Measurements from ENCODE around the gene WDFY4. TPM values are rescaled to one million over a fixed set of nuclear protein-coding genes. Genes with fewer than 3 reads are reported as not detected.

WDFY4 gene
- total RNA-seq, 1 experiment from 2014 or later = 0.22 TPM

DNA sequence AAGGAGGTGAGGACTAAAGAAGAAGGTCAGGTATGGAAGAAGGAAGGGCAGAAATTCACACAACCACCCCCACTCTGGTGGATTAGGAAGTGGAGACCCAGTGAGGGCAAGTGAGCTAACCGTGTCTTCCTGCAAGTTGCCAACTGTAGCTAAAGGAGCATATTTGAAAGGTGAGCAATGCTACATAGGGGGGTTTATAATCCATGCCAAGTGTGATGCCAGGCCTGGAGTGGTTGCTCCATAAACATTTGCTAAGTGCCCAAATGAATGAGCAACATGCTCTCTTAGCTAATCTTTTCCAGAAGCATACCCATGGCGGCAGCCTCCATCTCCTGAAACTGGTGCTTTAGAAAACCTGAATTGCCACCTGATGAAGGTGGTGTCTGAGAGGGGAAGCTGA lies 133.4 kb downstream of the WDFY4 start:
- Histone ChIP-seq H3K4me1 (ENCODE audit: control insufficient read depth in 1 of 2, insufficient read depth in 2 of 2, low read length in 2 of 2) (no peaks in the 10 kb centered on the region), H3K9me3 (ENCODE audit: control insufficient read depth in 1 of 2, insufficient read depth in 1 of 2, low read depth in 1 of 2, low read length in 2 of 2) (no peaks in the 10 kb centered on the region), H3K27ac (ENCODE audit: low read depth, low read length) (no peak overlapping the region), H4K20me1 (ENCODE audit: insufficient read depth) (no peaks in the 10 kb centered on the region), H3K36me3 (ENCODE audit: control insufficient read depth in 1 of 2, insufficient read depth in 2 of 2, low read length in 2 of 2) (no peaks in the 10 kb centered on the region), H3K4me2 (ENCODE audit: low read length) (no peak overlapping the region), H3K9ac (ENCODE audit: low read length) (no peak overlapping the region), H3K4me3 (replicated peaks in 1 of 2; ENCODE audit: low read depth in 1 of 2, low read length in 2 of 2) (no peak overlapping the region), H3K79me2 (ENCODE audit: insufficient read depth, low read length) (no peaks in the 10 kb centered on the region), H2AFZ (ENCODE audit: low read depth, low read length, poor library complexity, severe bottlenecking) (no peak overlapping the region), H3K9me2 (ENCODE audit: insufficient read depth) (no peaks in the 10 kb centered on the region), H3K27me3 (ENCODE audit: insufficient read depth, low read length) (peaks cover 19% of the 10 kb centered on the region)
- RAD21 ChIA-PET (ENCODE audit: low non-redundant PET in 1 of 2, low total read pairs in 2 of 2, uncharacterized antibody in 2 of 2, unreplicated experiment in 2 of 2) = no interaction called here
- no peak for ATAC-seq
- POLR2A ChIA-PET = no interaction called here
- intact Hi-C loops (cut with micrococcal nuclease) = no loop called here
- BruUV-seq (replicated peaks) = no TSS peak
- CTCF ChIA-PET = no interaction called here
- DNase-seq (ENCODE audit: low read depth, low spot score) = no peak
- TF ChIP-seq ELF1 (IDR thresholded peaks at IDR 0.05; ENCODE audit: borderline replicate concordance, low read depth) (no peak), SRF (IDR thresholded peaks at IDR 0.05; ENCODE audit: low read depth) (no peak), ZFX (IDR thresholded peaks at IDR 0.05) (no peak), TCF7L2 (IDR thresholded peaks at IDR 0.05; ENCODE audit: borderline replicate concordance, extremely low read depth, insufficient read depth, insufficient read length) (no peak), POLR2A (IDR thresholded peaks at IDR 0.05; ENCODE audit: borderline replicate concordance, extremely low read depth, insufficient read depth, insufficient read length) (no peak), EZH2phosphoT487 (IDR thresholded peaks at IDR 0.05; ENCODE audit: borderline replicate concordance) (no peak)
- TF ChIP-seq, protein P1, sequence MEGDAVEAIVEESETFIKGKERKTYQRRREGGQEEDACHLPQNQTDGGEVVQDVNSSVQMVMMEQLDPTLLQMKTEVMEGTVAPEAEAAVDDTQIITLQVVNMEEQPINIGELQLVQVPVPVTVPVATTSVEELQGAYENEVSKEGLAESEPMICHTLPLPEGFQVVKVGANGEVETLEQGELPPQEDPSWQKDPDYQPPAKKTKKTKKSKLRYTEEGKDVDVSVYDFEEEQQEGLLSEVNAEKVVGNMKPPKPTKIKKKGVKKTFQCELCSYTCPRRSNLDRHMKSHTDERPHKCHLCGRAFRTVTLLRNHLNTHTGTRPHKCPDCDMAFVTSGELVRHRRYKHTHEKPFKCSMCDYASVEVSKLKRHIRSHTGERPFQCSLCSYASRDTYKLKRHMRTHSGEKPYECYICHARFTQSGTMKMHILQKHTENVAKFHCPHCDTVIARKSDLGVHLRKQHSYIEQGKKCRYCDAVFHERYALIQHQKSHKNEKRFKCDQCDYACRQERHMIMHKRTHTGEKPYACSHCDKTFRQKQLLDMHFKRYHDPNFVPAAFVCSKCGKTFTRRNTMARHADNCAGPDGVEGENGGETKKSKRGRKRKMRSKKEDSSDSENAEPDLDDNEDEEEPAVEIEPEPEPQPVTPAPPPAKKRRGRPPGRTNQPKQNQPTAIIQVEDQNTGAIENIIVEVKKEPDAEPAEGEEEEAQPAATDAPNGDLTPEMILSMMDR (IDR thresholded peaks at IDR 0.05 in 2 of 3, conservative IDR thresholded peaks at IDR 0.05 in 1 of 3; ENCODE audit: borderline replicate concordance in 1 of 3, insufficient read depth in 1 of 3, low read depth in 2 of 3, low read length in 2 of 3) = no peak

DNA sequence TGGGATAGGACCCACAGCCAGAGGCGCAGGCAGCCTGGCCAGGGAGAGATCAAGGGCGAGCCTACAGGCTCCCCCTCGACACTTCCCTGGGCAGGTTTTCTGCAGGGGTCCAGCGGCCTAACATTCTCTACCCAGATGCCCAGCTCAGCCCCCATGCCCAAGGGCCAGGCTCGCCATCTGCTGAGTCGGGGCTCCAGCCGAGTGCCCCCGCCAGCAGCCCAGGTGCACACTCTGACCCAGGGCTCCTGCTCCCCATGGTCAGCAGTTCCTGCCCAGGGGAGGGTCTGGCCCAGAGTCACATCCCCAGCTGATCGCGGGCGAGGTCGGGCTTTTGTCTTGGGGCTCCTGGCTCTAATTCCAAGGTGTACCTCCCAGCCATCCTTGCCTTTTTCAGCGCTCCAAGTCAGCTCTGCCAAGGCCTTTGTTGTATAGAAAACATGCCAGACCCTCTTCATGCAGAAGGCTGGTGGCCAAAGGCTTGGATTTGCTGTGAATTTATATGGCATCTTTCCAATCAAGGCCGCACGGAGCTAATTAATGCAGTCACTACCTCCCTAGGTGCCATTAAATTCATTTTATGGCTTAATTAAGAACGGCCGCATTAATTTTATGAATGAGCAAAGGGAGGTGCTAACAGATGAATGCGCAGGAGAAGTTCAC lies 134.3 kb downstream of the WDFY4 start:
- Histone ChIP-seq H3K9me3 (ENCODE audit: control insufficient read depth in 1 of 2, insufficient read depth in 1 of 2, low read depth in 1 of 2, low read length in 2 of 2) (no peaks in the 10 kb centered on the region), H3K4me3 (replicated peaks in 1 of 2; ENCODE audit: low read depth in 1 of 2, low read length in 2 of 2) (no peak overlapping the region), H4K20me1 (ENCODE audit: insufficient read depth) (no peaks in the 10 kb centered on the region), H3K27ac (ENCODE audit: low read depth, low read length) (no peak overlapping the region), H3K79me2 (ENCODE audit: insufficient read depth, low read length) (no peaks in the 10 kb centered on the region), H3K4me1 (ENCODE audit: control insufficient read depth in 1 of 2, insufficient read depth in 2 of 2, low read length in 2 of 2) (no peaks in the 10 kb centered on the region), H2AFZ (ENCODE audit: low read depth, low read length, poor library complexity, severe bottlenecking) (no peak overlapping the region), H3K27me3 (ENCODE audit: insufficient read depth, low read length) (peaks cover 28% of the 10 kb centered on the region), H3K4me2 (ENCODE audit: low read length) (no peak overlapping the region), H3K9ac (ENCODE audit: low read length) (no peak overlapping the region), H3K9me2 (ENCODE audit: insufficient read depth) (no peaks in the 10 kb centered on the region), H3K36me3 (ENCODE audit: control insufficient read depth in 1 of 2, insufficient read depth in 2 of 2, low read length in 2 of 2) (no peaks in the 10 kb centered on the region)
- POLR2A ChIA-PET = no interaction called here
- BruUV-seq (replicated peaks) = no TSS peak
- DNase-seq (ENCODE audit: low read depth, low spot score) = no peak
- CTCF ChIA-PET = no interaction called here
- no peak for ATAC-seq
- intact Hi-C loops (cut with micrococcal nuclease) = no loop called here
- RAD21 ChIA-PET (ENCODE audit: low non-redundant PET in 1 of 2, low total read pairs in 2 of 2, uncharacterized antibody in 2 of 2, unreplicated experiment in 2 of 2) = no interaction called here
- no peak for TF ChIP-seq EZH2 (IDR thresholded peaks at IDR 0.05)
- TF ChIP-seq, protein P2, sequence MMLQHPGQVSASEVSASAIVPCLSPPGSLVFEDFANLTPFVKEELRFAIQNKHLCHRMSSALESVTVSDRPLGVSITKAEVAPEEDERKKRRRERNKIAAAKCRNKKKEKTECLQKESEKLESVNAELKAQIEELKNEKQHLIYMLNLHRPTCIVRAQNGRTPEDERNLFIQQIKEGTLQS (IDR thresholded peaks at IDR 0.05) = no peak
- TF ChIP-seq SIN3A (IDR thresholded peaks at IDR 0.05; ENCODE audit: low read depth) = no peak
- TF ChIP-seq YY1 (IDR thresholded peaks at IDR 0.05; ENCODE audit: extremely low read depth, insufficient replicate concordance, low read depth, low read length) = no peak
- no peak for TF ChIP-seq POLR2AphosphoS5 (IDR thresholded peaks at IDR 0.05; ENCODE audit: low read depth, low read length)
- TF ChIP-seq JUND (IDR thresholded peaks at IDR 0.05) = no peak
